Gastrocnemius medialis (tissue), 4 donors: ENCODE data around the gene DDX31.

Experiments
- POLR2A ChIP-seq, 2 donors: fragments of 450-650 bp; IDR thresholded peaks; one replicate each; pipeline ENCODE4 v1.6.1; 2017; ENCODE audit warnings: antibody characterized with exemption in 2 of 2, mild to moderate bottlenecking in 2 of 2, moderate library complexity in 2 of 2
- TF ChIP-seq, protein P1 (sequence below), 5 experiments: fragments of 450-650 bp in 3 of 5; fragments of 200-600 bp in 2 of 5; sonication (generic) in 2 of 5; IDR thresholded peaks in 4 of 5; conservative IDR thresholded peaks in 1 of 5; 1 replicate in 4 of 5; 2 replicates in 1 of 5; pipeline ENCODE4 v1.5.1; 2016 to 2019; ENCODE audit warnings: antibody characterized with exemption in 5 of 5, mild to moderate bottlenecking in 3 of 5, moderate library complexity in 3 of 5

DNA sequence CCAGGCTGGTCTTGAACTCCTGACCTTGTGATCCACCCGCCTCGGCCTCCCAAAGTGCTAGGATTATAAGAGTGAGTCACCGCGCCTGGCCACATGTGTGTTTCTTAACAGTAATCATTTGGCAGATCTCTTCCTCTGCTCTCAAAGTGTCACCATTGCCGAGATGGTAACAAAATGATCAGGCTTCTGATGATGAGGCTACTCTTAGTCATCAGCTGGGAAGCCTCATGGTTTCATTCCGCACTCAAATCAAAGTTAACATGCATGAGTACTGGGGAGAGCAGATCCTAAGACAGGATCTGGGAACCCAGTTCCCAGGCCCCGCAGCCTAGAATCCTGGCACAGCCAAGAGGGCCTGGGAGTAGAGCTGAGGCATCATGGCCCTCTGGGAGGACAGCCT, 60.0 kb downstream of the DDX31 start:
- TF ChIP-seq, protein P1, sequence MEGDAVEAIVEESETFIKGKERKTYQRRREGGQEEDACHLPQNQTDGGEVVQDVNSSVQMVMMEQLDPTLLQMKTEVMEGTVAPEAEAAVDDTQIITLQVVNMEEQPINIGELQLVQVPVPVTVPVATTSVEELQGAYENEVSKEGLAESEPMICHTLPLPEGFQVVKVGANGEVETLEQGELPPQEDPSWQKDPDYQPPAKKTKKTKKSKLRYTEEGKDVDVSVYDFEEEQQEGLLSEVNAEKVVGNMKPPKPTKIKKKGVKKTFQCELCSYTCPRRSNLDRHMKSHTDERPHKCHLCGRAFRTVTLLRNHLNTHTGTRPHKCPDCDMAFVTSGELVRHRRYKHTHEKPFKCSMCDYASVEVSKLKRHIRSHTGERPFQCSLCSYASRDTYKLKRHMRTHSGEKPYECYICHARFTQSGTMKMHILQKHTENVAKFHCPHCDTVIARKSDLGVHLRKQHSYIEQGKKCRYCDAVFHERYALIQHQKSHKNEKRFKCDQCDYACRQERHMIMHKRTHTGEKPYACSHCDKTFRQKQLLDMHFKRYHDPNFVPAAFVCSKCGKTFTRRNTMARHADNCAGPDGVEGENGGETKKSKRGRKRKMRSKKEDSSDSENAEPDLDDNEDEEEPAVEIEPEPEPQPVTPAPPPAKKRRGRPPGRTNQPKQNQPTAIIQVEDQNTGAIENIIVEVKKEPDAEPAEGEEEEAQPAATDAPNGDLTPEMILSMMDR (IDR thresholded peaks at IDR 0.05 in 4 of 5, conservative IDR thresholded peaks at IDR 0.05 in 1 of 5), result no peak
- TF ChIP-seq POLR2A (IDR thresholded peaks at IDR 0.05), result no peak
